ENCODE results near the gene ST6GALNAC4. TPM values are rescaled to one million over a fixed set of nuclear protein-coding genes. Genes with fewer than 3 reads are reported as not detected.
A peak's percentile ranks its signal among the peaks of the same experiment; 100 is the strongest.

ST6GALNAC4 gene
- total RNA-seq, 1 donor from 2014 or later = 28.3 TPM

GRCh38 chr9:127930231-127931091 is 13.6 kb upstream of the ST6GALNAC4 start, which contains the start of gene PIP5KL1:
Gene PIP5KL1, minus strand, starts transcription at chr9:127930777. Its CDS starts 25 bp downstream, at chr9:127930752.
- DNase-seq = peak; percentile 95
- Mint-ChIP-seq H3K27ac (peak within 1 kb of the TSS; percentile 70), H3K4me3 (peak within 1 kb of the TSS; percentile 82), H3K36me3 (ENCODE audit: low read depth) (peaks cover 12% of the 10 kb centered on the region), H3K27me3 (peaks cover 9% of the 10 kb centered on the region), H3K4me1 (peaks cover 28% of the 10 kb centered on the region), H3K9me3 (no peaks in the 10 kb centered on the region)
- intact Hi-C loops (cut with micrococcal nuclease) = no loop called here

GRCh38 chr9:127929625-127929979 is 12.8 kb upstream of the ST6GALNAC4 start:
- no peak overlapping the region for H3K27ac Mint-ChIP-seq
- intact Hi-C loops (cut with micrococcal nuclease) = no loop called here

GRCh38 chr9:127928676-127929624 is 12.1 kb upstream of the ST6GALNAC4 start:
- intact Hi-C loops (cut with micrococcal nuclease) = no loop called here

More at GRCh38 chr9:127929625-127929979, 12.8 kb upstream of the ST6GALNAC4 start:
- no peaks in the 10 kb centered on the region for H3K9me3 Mint-ChIP-seq
- peaks cover 13% of the 10 kb centered on the region for H3K27me3 Mint-ChIP-seq
- no peak for DNase-seq
- H3K4me1 Mint-ChIP-seq = peaks cover 25% of the 10 kb centered on the region
- H3K36me3 Mint-ChIP-seq (ENCODE audit: low read depth) = peaks cover 9% of the 10 kb centered on the region
- H3K4me3 Mint-ChIP-seq = peak overlapping the region; percentile 82

GRCh38 chr9:127927988-127928675 is 11.3 kb upstream of the ST6GALNAC4 start:
- Mint-ChIP-seq H3K9me3 (no peaks in the 10 kb centered on the region), H3K27me3 (peaks cover 18% of the 10 kb centered on the region), H3K4me1 (peaks cover 19% of the 10 kb centered on the region), H3K36me3 (ENCODE audit: low read depth) (peaks cover 3% of the 10 kb centered on the region), H3K4me3 (peak overlapping the region; percentile 6), H3K27ac (no peak overlapping the region)
- intact Hi-C loops (cut with micrococcal nuclease) = no loop called here
- DNase-seq = no peak

More at GRCh38 chr9:127928676-127929624, 12.1 kb upstream of the ST6GALNAC4 start:
- H3K36me3 Mint-ChIP-seq (ENCODE audit: low read depth) = peaks cover 3% of the 10 kb centered on the region
- peak overlapping the region; percentile 6 for H3K4me3 Mint-ChIP-seq
- no peak overlapping the region for H3K27ac Mint-ChIP-seq
- no peaks in the 10 kb centered on the region for H3K9me3 Mint-ChIP-seq
- peaks cover 13% of the 10 kb centered on the region for H3K27me3 Mint-ChIP-seq
- peaks cover 20% of the 10 kb centered on the region for H3K4me1 Mint-ChIP-seq
- peak; percentile 70 for DNase-seq

GRCh38 chr9:127927201-127927987 is 10.6 kb upstream of the ST6GALNAC4 start:
- Mint-ChIP-seq H3K27ac (no peak overlapping the region), H3K36me3 (ENCODE audit: low read depth) (no peaks in the 10 kb centered on the region), H3K4me1 (peaks cover 17% of the 10 kb centered on the region), H3K9me3 (no peaks in the 10 kb centered on the region), H3K27me3 (peaks cover 20% of the 10 kb centered on the region), H3K4me3 (peak overlapping the region; percentile 72)
- intact Hi-C loops (cut with micrococcal nuclease) = no loop called here
- DNase-seq = peak; percentile 82

- H3K27ac Mint-ChIP-seq = no peak overlapping the region
- peaks cover 19% of the 10 kb centered on the region for H3K4me1 Mint-ChIP-seq
- peak overlapping the region; percentile 72 for H3K4me3 Mint-ChIP-seq
- no peak for DNase-seq
- no peaks in the 10 kb centered on the region for H3K9me3 Mint-ChIP-seq
- H3K27me3 Mint-ChIP-seq = peaks cover 24% of the 10 kb centered on the region
- no peaks in the 10 kb centered on the region for H3K36me3 Mint-ChIP-seq (ENCODE audit: low read depth)
- intact Hi-C loops (cut with micrococcal nuclease) = no loop called here
Measured at GRCh38 chr9:127926906-127927200, 10.0 kb upstream of the ST6GALNAC4 start.

- Mint-ChIP-seq H3K4me3 (peak overlapping the region; percentile 72), H3K9me3 (no peaks in the 10 kb centered on the region), H3K27ac (no peak overlapping the region), H3K4me1 (peaks cover 18% of the 10 kb centered on the region), H3K36me3 (ENCODE audit: low read depth) (no peaks in the 10 kb centered on the region), H3K27me3 (peaks cover 24% of the 10 kb centered on the region)
- intact Hi-C loops (cut with micrococcal nuclease) = no loop called here
- DNase-seq = no peak
Measured at GRCh38 chr9:127925959-127926905, 9.4 kb upstream of the ST6GALNAC4 start.

GRCh38 chr9:127924736-127925444 is 8.0 kb upstream of the ST6GALNAC4 start:
- no peak overlapping the region for H3K4me3 Mint-ChIP-seq
- peaks cover 11% of the 10 kb centered on the region for H3K4me1 Mint-ChIP-seq
- H3K9me3 Mint-ChIP-seq = no peaks in the 10 kb centered on the region
- no peak for DNase-seq
- intact Hi-C loops (cut with micrococcal nuclease) = loop anchor here (5.0 kb wide), 1 partner anchor 58 kb away; no protein-coding TSS in a partner anchor
- peaks cover 24% of the 10 kb centered on the region for H3K27me3 Mint-ChIP-seq
- H3K27ac Mint-ChIP-seq = peak overlapping the region; percentile 69
- no peaks in the 10 kb centered on the region for H3K36me3 Mint-ChIP-seq (ENCODE audit: low read depth)

- Mint-ChIP-seq H3K4me3 (no peak overlapping the region), H3K4me1 (peaks cover 18% of the 10 kb centered on the region), H3K9me3 (no peaks in the 10 kb centered on the region), H3K27me3 (peaks cover 22% of the 10 kb centered on the region), H3K36me3 (ENCODE audit: low read depth) (no peaks in the 10 kb centered on the region), H3K27ac (no peak overlapping the region)
- DNase-seq = no peak
- intact Hi-C loops (cut with micrococcal nuclease) = loop anchor here (5.0 kb wide), 1 partner anchor 56 kb away; no protein-coding TSS in a partner anchor
Measured at GRCh38 chr9:127923771-127924170, 6.9 kb upstream of the ST6GALNAC4 start.

GRCh38 chr9:127923046-127923445 is 6.2 kb upstream of the ST6GALNAC4 start:
- H3K4me1 Mint-ChIP-seq = peaks cover 21% of the 10 kb centered on the region
- intact Hi-C loops (cut with micrococcal nuclease) = loop anchor here (5.0 kb wide), 1 partner anchor 56 kb away; no protein-coding TSS in a partner anchor
- H3K4me3 Mint-ChIP-seq = no peak overlapping the region
- no peaks in the 10 kb centered on the region for H3K36me3 Mint-ChIP-seq (ENCODE audit: low read depth)
- peaks cover 18% of the 10 kb centered on the region for H3K27me3 Mint-ChIP-seq
- H3K27ac Mint-ChIP-seq = no peak overlapping the region
- no peaks in the 10 kb centered on the region for H3K9me3 Mint-ChIP-seq
- no peak for DNase-seq

- Mint-ChIP-seq H3K27ac (no peak overlapping the region), H3K4me1 (peaks cover 25% of the 10 kb centered on the region), H3K36me3 (ENCODE audit: low read depth) (no peaks in the 10 kb centered on the region), H3K27me3 (peaks cover 18% of the 10 kb centered on the region), H3K4me3 (peak overlapping the region; percentile 73), H3K9me3 (no peaks in the 10 kb centered on the region)
- intact Hi-C loops (cut with micrococcal nuclease) = loop anchor here (1.0 to 5.0 kb wide), 3 partner anchors 54 to 331 kb away; partner anchors contain the start of gene TOR2A
- peak; percentile 95 for DNase-seq
Measured at GRCh38 chr9:127921557-127922120, 4.8 kb upstream of the ST6GALNAC4 start.
